HG02798 (cell line): ENCODE measurements around the gene RCBTB1.
"Not testable (repeated sequence)": the region's sequence is repeated elsewhere in the genome, so short reads cannot be mapped to it uniquely, and the experiment has no call there.

Experiments
- ATAC-seq: cut with Tn5 transposase; IDR thresholded peaks from one replicate; pipeline ENCODE4 v1.9.1; 2021; ENCODE audit warnings: mild to moderate bottlenecking; ENCODE audit not compliant: unreplicated experiment, poor library complexity

The RCBTB1 gene

GRCh38 chr13:49585220-49586157 is at the start of gene RCBTB1:
TSS of gene RCBTB1 (minus strand) at chr13:49585558. CDS start at chr13:49567279, 18,279 bp downstream.
- peak; percentile 93 for ATAC-seq

DNA sequence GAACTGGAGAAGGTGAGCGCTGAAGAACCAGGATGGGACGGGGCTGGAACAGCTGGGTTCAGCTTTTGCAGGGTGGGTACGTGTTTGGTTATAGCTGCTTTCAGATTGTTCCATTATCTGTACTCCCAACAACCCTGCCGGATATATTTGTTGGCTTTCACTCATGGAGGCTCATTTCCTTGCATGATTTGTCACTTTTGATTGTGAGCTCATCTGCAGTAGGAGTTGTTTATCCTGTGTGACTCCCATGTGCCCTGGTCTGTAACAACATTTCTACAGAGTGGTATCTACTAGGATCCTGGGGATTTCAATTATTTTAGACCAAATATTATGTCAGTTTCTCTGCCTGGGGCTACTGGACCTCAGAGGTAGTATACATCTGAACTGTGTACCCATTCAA is 48.4 kb upstream of the RCBTB1 start:
- no peak for ATAC-seq

- no peak for ATAC-seq
Measured at GRCh38 chr13:49632156-49632555, 46.8 kb upstream of the RCBTB1 start.

DNA sequence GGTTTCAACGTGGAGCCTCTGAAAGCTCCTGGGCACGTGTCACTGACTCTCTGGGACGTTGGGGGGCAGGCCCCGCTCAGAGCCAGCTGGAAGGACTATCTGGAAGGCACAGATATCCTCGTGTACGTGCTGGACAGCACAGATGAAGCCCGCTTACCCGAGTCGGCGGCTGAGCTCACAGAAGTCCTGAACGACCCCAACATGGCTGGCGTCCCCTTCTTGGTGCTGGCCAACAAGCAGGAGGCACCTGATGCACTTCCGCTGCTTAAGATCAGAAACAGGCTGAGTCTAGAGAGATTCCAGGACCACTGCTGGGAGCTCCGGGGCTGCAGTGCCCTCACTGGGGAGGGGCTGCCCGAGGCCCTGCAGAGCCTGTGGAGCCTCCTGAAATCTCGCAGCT is 45.2 kb upstream of the RCBTB1 start:
- ATAC-seq: no peak

DNA sequence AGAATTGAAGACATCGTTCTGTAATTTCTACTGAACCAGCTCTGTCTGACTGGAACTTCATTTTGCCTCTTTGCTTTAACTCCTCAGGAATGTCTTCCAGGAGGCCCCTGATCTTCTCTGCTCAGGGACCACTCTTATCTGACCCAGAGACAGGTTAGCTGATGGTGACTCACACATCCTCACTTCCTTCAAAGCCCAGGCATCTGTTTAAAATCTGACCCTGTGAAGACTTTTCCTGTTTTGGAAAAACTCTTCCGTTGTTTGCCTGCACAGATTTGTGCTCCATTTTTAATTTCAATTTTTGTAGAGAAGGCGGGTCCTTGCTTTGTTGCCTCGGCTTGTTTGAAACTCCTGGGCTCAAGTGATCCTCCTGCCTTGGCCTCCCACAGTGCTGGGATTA is 44.6 kb upstream of the RCBTB1 start:
- no peak for ATAC-seq

GRCh38 chr13:49629196-49629938 is 44.0 kb upstream of the RCBTB1 start:
- no peak for ATAC-seq

- peak; percentile 93 for ATAC-seq
Measured at GRCh38 chr13:49627831-49628652, 42.7 kb upstream of the RCBTB1 start, which contains the start of gene ARL11. TSS of gene ARL11 (plus strand) at chr13:49628507. CDS start at chr13:49630448, 1,941 bp downstream.

DNA sequence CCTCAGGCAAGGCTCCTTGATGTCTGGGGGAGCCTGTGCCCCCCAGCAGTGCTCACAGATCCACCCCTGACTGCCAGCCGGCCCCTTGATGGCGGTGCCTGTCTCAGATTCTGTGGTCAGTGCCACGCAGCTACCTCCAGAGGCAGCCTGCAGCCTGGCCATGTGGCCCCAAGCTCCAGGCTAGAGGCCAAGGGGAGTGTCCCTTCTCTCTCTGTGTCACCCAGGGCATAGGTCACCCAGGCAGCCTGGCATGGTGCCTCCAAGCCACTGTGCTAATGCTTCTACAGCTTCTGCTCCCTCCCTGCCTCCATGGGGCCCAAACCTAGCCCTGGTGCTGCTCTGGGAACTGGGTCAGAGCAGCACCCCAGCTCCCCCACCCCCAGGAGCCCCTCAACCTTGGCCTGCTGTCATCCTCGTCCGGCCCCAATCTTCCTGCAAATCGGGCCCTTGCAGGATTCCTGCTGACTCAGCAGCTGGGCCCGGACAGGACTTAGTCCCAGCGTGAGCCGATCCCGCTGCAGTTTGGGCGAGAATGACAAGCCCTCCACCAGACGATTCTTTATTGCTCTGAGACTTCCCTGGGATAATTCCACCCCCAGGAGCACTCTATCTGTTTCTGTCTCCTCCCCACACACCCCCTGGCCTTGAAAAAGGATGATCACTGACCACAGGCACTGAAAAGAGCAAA is 40.2 kb upstream of the RCBTB1 start:
- ATAC-seq: no peak

DNA sequence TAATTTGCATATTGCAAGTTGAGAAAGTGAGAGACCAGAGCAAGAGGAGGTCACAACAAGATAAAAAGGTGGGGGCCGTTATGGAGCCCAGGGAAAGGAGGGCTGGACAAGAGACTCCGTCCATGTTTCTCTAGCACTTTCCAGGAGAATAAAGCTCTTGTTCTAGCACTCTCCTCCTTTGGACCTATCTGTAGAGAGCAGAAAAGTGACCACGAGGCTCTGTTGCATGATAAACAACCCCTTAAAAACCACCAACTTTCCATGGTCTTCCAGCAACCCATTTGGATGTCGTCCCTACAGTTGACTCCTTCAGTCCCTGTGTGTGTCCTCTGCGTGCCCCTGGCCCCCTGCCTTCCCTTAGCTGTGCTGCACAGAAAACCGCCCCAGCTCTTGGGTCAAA is 38.9 kb upstream of the RCBTB1 start:
- ATAC-seq: no peak

DNA sequence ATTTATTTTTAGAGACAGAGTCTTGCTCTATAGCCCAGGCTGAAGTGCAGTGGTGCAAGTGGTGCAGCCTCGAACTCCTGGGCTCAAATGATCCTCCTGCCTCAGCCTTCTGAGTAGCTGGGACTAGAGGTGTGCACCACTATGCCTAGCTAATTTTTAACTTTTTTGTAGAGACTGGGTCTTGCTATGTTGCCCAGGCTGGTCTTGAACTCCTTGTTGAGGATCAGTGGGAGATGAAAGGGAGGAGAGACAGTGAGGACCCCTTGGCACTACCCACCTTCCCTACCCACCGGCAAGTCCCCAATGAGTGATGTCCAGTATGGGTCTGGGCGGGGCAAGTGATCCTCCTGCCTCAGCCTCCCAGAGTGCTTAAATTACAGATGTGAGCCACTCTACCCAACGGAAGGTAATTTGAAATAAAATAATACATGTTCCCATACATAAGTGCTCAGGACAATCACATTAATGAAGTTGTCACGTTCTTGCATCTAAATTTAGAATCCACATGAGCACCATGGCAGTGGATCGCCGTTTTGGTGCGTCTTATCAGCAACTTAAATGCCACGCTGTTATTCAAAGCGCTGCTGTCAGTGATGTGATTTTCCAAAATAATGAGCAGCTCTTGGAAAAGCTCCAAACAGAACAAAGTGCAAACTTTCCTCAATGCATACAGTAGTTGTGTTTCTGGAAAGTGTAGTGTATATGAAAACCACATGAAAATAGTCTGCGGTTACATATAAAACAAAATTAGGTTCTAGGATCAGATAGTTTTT is 37.0 kb upstream of the RCBTB1 start:
- ATAC-seq: no peak

DNA sequence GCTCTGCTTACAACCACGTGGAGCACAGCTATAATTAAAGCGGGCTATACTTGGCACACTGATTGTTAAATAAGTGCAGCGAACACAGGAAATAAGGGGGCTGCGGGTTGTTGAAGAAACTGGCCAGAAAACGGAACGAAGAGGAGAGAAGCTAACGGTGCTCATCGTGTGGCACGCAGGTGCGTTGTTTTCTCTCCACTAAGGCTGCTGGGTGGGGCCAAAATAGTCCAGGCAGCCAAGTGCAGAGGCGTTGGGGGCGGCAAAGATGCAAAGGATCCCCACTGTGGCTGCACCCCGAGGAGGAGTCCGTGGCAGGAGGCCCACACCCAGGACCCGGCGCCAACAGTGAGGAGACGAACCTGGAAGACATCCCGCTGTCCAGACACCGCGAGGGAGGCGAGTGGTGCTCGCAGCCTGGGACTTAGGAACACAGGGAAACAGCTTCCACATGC is 34.8 kb upstream of the RCBTB1 start:
- ATAC-seq: peak; percentile 72

GRCh38 chr13:49616676-49617065 is 31.3 kb upstream of the RCBTB1 start:
- ATAC-seq: no peak

DNA sequence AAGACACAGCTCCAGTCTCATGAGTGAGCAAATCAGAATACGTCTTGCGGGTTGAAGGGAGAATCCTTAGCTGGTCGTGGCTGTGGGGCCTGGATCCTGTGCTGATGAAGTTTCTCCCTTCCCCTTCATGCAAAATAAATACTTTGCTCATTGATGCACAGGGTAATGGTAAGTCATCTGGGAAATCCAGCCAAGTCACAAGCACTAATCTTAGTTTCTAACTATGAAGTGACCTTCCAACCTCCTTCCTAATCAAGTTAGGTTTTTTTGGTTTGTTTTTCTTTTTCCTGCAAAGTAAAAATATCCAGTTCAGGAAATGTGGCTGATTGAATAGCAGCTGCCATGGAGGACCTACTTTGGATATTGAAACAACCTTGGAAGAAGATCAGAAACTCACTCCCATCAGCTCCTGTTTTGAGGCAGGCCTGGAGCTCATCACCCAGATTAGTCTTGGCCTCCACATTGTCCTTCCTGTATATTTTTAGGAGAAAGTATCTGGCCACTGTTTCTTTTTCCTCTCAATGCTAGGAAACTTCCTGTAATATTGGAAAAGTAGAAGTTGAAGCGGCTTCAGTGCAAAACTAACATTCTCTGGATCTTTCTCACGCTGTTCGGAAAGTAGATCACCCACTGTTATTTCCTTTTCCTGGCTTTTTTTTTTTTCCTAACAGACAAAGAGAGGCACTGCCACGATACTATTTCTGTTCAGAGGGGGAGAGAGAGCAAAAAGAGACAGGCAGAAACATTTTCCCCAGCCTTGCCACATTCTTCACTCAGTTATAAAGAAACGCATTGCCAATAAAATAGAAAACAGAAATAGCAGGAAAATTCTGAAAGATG is 30.7 kb upstream of the RCBTB1 start:
- ATAC-seq: no peak

DNA sequence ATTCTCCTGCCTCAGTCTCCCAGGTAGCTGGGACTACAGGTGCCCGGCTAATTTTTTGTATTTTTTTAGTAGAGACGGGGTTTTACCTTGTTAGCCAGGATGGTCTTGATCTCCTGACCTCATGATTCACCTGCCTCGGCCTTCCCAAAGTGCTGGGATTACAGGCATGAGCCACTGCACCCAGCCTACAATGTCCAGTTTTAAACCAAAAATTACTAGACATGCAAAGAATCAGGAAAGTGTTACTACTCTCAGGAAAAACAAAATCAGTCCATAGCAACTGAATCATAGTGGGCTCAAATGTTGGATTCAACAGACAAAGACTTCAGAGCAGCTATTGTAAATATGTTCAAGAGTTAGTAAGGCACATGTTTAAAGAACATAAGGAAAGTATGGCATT is 26.7 kb upstream of the RCBTB1 start:
- ATAC-seq: not testable (repeated sequence)

DNA sequence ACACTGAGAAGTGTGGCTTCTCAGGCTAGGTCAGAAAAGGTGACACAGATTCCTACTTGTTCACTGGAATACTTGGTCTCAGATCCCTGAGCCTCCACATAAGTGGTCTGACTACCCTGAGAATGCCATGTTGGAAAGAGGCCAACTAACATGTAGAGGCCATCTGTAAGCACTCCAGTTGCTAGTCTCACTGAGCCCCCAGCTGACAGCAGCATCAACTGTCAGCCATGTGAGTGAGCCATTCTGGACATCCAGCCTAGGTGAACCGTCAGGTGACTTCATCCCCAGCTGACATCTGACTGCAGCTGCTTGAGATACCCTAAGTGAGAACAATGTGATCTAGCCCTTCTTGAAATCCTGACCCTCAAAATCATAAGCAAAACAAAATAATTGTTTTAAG is 24.8 kb upstream of the RCBTB1 start:
- ATAC-seq: no peak

DNA sequence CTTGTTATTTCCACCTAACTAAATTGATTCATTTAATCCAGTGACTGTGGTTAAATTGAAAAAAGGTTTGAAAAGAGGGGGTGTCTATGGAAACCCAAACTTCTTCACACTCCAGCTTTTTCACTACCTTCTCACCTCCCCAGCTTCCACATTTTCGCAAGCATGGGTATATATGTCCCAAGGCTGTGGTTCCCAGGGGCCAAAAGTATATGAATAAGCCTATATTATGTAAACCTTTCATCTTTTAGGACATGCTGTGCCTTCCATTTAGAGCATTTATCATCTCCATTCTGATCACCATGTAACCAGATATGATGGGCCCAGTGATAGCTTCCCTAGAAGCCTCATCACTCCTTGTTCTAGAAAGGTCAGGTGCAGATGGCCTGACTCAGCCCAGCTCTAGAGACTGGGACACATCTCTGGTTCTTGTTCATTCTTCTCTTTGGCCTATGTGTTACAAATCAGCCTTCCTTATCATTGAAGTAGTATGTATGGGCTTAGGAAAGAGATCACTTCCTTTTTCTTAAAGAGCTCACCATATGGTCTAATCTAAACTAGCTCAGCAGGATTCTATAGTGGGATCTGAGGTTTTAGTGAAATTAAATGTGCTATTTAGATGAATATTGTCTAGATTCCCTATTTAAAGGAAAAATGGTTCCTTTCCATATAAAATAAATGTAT is 23.4 kb upstream of the RCBTB1 start:
- ATAC-seq: no peak

DNA sequence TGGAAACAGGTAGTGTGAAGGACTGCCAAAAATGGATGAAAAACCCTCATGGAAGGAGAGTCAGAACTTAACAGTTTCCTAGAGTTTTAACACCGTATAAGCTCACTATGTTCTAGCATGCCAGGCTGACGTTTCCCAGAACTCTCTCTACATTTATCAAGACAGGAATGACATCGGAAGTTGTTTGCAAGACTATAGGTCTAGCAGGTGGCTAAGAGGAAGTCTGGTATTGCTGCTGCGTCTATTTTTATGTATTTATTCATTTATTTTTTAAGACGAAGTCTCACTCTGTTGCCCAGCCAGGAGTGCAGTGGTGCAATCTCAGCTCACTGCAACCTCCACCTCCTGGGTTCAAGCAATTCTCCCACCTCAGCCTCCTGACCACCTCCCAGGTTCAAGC is 22.4 kb upstream of the RCBTB1 start:
- no peak for ATAC-seq
